K562 (cell line): ENCODE measurements around the gene DBP. TPM values are rescaled to one million over a fixed set of nuclear protein-coding genes. Genes with fewer than 3 reads are reported as not detected.

Experiments used
- CEBPG ChIP-seq, 3 experiments: fragments of 200-800 bp in 1 of 3; sonication (Bioruptor generic) in 1 of 3; sonication (generic) in 1 of 3; formaldehyde crosslinking in 1 of 3; IDR thresholded peaks in 2 of 3; conservative IDR thresholded peaks in 1 of 3; 2 replicates each; pipeline versions ENCODE4 v1.6.1 to v1.8.0; 2016 to 2022; ENCODE audit warnings: missing compliant biosample characterization in 2 of 3, missing genetic modification characterization in 2 of 3, mild to moderate bottlenecking in 1 of 3, missing genetic modification reagents in 1 of 3
- DDX20 ChIP-seq: fragments of 450-650 bp; IDR thresholded peaks from 2 replicates; pipeline ENCODE4 v1.6.1; 2016; ENCODE audit warnings: missing genetic modification characterization, low read depth, mild to moderate bottlenecking, missing compliant biosample characterization, moderate library complexity
- NR4A1 ChIP-seq, 2 experiments: fragments of 250-450 bp in 1 of 2; fragments of 450-650 bp in 1 of 2; sonication (Bioruptor Pico) in 1 of 2; IDR thresholded peaks; 2 replicates each; pipeline versions ENCODE4 v1.4.0 to v1.6.1; 2016 to 2020; ENCODE audit warnings: mild to moderate bottlenecking in 2 of 2, missing compliant biosample characterization in 1 of 2, missing genetic modification characterization in 1 of 2, moderate library complexity in 1 of 2
- SMAD2 ChIP-seq: fragments of 150-350 bp; IDR thresholded peaks from 2 replicates; pipeline ENCODE4 v1.6.1; 2014; ENCODE audit warnings: low read depth, mild to moderate bottlenecking, low read length
- TRIM28 ChIP-seq: fragments of 450-650 bp; IDR thresholded peaks from 2 replicates; pipeline ENCODE4 v1.6.1; 2017
- ZNF316 ChIP-seq: fragments of 450-650 bp; IDR thresholded peaks from 2 replicates; pipeline ENCODE4 v1.6.1; 2016
- ZNF436 ChIP-seq: fragments of 250-450, 450-650 bp; sonication (Bioruptor Pico); formaldehyde crosslinking; IDR thresholded peaks from 2 replicates; pipeline ENCODE4 v1.7.0; 2020; ENCODE audit warnings: mild to moderate bottlenecking
- polyA plus RNA-seq, 8 experiments: library from polyadenylated mRNA; depleted of rRNA in 4 of 8; stranded (reverse) in 5 of 8; unstranded in 3 of 8; fragments of >200 nt; fragmentation: Nextera tagmentation in 2 of 8; fragmentation: Illumina TruSeq in 1 of 8; extraction: Ambion mirVana in 2 of 8; extraction: Trizol in 1 of 8; gene quantifications; 2 replicates each; pipeline versions ENCODE4 v1.2.1 to v1.2.3, GENCODE V29; 2011 to 2014; ENCODE audit warnings: inconsistent platforms in 1 of 8, missing spikeins in 1 of 8
- total RNA-seq, 7 experiments: library from RNA; depleted of rRNA in 6 of 7; stranded (reverse); fragments of >200 nt in 6 of 7; fragmentation: Illumina TruSeq in 2 of 7; extraction: Trizol in 2 of 7; gene quantifications; 2 replicates each; pipeline versions ENCODE4 v1.2.1 to v1.2.3, GENCODE V29; 2011 to 2021; ENCODE audit warnings: low replicate concordance in 1 of 7
- TF ChIP-seq, protein P1 (sequence below): fragments of 250-450 bp; sonication (Bioruptor Pico); IDR thresholded peaks from 2 replicates; pipeline ENCODE4 v1.8.0; 2021; ENCODE audit warnings: borderline replicate concordance, mild to moderate bottlenecking, moderate library complexity; ENCODE audit not compliant: poor library complexity, severe bottlenecking
- TF ChIP-seq, protein P2 (sequence below): fragments of 250-450 bp; sonication (Bioruptor Pico); IDR thresholded peaks from 2 replicates; pipeline ENCODE4 v1.4.0; 2020

The DBP gene
- total and polyA plus RNA-seq, 9 of the 15 experiments (the other 6 are each of a cell fraction or from before 2014, with no cell fraction given) = 0.25 to 5.5 (median 1.8) TPM

DNA sequence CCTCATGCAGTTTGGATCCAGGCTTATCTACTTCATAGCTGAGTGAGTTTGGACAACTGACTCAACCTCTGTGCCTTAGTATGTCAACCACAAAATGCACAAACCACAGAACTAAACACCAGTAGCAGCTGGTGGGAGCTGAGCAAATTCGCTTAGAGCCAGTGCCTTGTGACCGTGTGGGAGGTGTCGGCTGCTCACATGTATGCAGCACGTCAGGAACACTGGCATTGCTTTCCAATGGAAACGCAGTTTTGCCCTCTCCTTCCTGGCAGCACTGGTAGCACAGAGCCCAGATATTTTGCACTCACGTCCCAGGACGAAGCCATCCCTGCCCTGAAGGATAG is 43.9 kb upstream of the DBP start (continued):
- TF ChIP-seq ZNF436 (CRISPR knock-in tag) (no peak), SMAD2 (no peak), DDX20 (tag) (no peak), CEBPG (CRISPR knock-in tag; IDR thresholded peaks at IDR 0.05) (no peak), CEBPG (tag; conservative IDR thresholded peaks at IDR 0.05 in 1 of 2, IDR thresholded peaks at IDR 0.05 in 1 of 2) (no peak), ZNF316 (no peak), TRIM28 (no peak), NR4A1 (CRISPR knock-in tag; IDR thresholded peaks at IDR 0.05) (no peak), NR4A1 (tag; IDR thresholded peaks at IDR 0.05) (no peak)
- TF ChIP-seq, protein P1, sequence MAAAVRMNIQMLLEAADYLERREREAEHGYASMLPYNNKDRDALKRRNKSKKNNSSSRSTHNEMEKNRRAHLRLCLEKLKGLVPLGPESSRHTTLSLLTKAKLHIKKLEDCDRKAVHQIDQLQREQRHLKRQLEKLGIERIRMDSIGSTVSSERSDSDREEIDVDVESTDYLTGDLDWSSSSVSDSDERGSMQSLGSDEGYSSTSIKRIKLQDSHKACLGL (CRISPR knock-in tag) = no peak
- TF ChIP-seq, protein P2, sequence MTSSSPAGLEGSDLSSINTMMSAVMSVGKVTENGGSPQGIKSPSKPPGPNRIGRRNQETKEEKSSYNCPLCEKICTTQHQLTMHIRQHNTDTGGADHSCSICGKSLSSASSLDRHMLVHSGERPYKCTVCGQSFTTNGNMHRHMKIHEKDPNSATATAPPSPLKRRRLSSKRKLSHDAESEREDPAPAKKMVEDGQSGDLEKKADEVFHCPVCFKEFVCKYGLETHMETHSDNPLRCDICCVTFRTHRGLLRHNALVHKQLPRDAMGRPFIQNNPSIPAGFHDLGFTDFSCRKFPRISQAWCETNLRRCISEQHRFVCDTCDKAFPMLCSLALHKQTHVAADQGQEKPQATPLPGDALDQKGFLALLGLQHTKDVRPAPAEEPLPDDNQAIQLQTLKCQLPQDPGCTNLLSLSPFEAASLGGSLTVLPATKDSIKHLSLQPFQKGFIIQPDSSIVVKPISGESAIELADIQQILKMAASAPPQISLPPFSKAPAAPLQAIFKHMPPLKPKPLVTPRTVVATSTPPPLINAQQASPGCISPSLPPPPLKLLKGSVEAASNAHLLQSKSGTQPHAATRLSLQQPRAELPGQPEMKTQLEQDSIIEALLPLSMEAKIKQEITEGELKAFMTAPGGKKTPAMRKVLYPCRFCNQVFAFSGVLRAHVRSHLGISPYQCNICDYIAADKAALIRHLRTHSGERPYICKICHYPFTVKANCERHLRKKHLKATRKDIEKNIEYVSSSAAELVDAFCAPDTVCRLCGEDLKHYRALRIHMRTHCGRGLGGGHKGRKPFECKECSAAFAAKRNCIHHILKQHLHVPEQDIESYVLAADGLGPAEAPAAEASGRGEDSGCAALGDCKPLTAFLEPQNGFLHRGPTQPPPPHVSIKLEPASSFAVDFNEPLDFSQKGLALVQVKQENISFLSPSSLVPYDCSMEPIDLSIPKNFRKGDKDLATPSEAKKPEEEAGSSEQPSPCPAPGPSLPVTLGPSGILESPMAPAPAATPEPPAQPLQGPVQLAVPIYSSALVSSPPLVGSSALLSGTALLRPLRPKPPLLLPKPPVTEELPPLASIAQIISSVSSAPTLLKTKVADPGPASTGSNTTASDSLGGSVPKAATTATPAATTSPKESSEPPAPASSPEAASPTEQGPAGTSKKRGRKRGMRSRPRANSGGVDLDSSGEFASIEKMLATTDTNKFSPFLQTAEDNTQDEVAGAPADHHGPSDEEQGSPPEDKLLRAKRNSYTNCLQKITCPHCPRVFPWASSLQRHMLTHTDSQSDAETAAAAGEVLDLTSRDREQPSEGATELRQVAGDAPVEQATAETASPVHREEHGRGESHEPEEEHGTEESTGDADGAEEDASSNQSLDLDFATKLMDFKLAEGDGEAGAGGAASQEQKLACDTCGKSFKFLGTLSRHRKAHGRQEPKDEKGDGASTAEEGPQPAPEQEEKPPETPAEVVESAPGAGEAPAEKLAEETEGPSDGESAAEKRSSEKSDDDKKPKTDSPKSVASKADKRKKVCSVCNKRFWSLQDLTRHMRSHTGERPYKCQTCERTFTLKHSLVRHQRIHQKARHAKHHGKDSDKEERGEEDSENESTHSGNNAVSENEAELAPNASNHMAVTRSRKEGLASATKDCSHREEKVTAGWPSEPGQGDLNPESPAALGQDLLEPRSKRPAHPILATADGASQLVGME = no peak
- TF ChIP-seq, all 486 proteins: peak for 60
